Activated CD8-positive, alpha-beta memory T cell treated with anti-CD3 and anti-CD28 coated beads, Interleukin-2, amount 50 U/mL, for 1 hour (primary cell): ENCODE measurements around the gene DR1.
"Not testable (repeated sequence)": the region's sequence is repeated elsewhere in the genome, so short reads cannot be mapped to it uniquely, and the experiment has no call there.

Experiments
- DNase-seq: peaks from one replicate; pipeline ENCODE4 v3.0.0-alpha.2; 2020; ENCODE audit errors: extremely low read depth

The DR1 gene

DNA sequence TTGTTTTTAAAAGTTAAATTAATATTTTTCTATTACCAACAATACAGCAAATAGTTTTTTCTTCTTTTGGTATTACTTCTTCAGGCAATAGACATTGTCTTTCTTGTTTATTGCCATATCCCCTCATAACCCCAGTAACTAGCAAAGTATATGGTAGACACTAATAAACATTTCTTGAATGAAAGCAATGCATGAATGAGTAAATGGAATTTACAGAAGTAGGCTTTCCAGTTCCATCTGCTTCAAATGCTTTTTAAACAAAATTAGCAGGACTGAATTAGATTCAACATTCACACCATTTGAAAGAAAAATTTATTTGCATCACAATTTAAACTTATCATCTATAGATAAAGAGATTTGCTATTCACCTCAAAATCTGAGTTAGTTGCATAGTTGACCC lies 5.6 kb upstream of the DR1 start:
- no peak for DNase-seq

DNA sequence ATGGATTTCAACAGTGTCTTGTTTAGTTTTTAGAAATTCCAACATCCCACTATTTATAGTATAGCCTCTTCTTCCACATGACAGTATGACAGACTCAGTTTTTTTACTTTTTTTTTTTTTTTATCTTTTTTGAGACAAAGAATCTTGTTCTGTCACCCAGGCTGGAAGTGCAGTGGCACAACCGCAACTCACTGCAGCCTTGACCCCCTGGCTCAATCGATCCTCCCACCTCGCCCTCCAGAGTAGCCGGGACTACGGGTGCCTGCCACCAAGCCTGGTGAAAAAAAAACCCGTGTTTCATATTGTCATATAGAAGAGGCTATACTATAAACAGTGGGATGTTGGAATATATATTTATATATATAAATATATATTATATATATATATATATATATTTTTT lies 1.2 kb upstream of the DR1 start:
- no peak for DNase-seq

DNA sequence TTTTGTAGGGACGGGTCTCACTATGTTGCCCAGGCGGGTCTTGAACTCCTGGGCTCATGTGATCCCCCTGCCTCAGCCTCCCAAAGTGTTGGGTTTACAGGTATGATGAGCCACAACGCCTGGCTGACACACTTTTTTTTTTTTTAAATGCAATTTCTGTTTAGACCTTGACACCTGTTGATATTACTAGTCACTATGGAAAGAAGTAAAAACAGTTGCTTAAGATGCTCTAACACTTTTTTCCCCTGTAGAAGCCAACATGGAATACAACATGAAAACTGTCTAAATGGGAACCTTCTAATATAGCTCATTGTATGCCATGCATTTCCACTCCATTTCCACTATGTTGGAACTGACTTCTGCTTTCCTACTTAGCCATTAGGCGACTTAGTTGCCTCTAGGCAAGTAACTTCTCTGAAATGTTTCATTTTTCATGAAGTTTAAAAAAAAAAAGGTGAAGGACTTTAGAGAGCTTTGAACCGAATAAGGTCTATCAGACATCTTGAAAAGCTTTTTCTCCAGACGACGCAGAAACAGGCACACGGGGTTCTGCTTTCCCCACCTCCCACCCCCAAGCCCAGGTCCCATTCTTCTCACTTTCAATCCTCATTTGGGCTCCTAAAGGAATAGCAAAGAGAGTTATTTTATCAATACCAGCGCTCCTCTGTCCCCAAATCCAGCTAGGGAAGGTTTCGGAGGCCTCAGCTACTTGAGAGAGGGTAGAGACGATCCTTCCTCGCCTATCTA lies 648 bp upstream of the DR1 start:
- no peak for DNase-seq

DNA sequence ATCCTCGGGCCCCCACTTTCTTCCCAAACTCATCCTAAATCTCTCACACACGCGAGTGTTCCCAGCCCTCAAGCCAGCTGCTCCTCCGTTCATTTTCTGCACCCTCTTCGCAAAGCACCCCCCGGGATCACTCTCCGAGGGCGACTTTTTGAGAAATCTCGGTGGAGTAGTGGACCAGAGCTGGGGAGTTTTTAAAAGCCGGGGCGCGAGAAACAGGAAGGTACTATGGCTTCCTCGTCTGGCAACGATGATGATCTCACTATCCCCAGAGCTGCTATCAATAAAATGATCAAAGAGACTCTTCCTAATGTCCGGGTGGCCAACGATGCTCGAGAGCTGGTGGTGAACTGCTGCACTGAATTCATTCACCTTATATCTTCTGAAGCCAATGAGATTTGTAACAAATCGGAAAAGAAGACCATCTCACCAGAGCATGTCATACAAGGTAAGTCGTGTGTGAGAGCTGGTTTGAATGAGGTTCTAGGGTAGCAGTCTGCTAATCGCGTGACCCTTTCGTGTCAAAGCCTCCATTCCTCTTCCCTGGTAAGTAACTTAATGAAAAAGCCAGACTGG lies 800 bp downstream of the DR1 start:
- DNase-seq, result no peak

DNA sequence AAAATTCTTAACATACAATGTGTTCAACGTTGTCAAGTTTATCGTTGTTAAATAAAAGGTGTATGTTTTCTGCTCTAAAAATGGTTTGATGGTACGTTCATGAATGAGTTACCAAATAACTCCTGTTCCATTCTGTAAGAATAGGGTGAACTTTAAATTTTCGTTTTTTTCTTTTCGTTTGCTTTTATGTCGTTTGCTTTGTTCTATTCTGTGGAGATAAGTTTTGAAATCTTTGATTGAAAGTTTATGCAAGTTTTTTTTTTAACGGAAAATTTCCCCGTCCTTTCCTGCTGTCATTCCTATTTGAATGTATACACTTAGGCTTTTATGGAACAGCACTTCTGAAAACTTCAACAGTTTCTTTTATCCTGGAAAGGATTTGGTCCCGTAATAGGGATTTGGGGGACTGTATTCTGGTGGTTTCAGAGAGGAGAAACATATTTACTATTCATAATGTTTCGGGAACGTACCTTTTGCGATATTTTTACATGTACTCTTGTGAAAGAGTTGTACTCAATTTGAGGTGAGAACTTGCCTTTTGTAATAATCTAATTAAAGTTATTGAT lies 1.7 kb downstream of the DR1 start:
- no peak for DNase-seq

DNA sequence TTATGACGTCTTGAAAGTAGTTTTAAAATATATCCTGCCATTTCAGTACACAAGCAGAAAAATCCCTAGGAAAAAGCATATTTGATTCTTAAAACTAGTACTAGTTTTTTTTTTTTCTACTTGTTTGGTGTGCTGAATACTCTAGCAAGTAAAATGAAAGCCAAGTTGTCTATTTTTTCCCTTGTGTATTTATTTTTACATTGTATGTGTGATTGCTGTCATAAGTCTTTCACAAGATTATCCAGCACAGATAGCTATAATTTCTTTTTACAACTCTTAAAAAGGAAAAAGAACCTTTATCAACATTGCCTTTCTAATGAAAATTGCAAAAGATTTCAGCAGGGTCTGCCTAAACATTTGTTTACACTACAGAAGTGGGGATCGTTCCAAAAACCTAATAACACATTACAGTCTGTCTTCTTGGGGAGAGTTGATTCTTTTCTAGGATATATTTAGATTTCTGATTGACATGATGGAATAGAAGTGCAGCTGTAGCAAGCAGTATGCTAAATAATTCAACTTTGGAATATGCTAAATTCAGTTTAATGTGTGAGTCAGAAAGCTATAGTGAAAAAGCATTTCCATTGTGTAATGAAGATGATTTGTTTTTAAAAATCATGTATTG lies 2.5 kb downstream of the DR1 start:
- DNase-seq, result no peak

DNA sequence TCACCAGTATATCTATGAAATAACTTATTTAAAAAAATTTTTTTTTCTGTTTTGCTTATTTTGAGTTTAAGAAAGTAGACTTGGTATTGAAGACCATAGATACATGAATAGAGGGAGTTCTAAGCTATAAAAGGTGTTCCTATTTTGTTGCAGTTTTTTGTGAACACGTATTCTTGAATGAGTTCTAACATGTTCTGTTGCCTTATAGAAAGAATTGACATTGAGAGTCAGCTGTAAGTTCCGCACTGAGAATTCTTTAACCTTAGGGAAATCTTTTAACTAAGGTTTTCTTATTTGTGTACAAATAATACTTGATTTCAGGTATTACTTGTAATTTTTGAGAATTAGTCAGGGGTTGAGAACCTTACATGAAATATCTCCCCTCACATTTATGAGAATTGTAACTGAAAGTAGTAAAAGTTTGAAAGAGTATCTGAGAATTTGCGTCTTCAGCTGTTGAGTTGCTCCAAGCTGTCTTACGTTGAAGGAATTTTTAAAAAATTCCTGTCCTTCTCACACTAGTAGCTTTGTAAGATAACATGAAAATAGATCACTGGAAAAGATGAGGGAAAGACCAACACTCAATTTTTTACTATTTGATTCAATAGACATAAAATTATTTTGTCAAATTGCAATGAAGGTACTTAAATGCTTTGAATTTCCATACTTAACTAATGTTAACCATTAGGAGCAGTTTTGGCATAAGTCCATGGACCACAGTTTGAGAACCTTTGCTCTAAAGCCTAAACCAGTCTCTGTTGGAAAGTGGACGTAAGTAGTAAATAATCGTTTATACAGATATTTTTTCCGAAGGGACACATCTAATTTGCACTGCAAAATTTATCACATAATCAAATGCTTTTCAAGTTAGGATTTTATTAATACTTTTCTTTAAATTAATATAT lies 3.8 kb downstream of the DR1 start:
- no peak for DNase-seq

DNA sequence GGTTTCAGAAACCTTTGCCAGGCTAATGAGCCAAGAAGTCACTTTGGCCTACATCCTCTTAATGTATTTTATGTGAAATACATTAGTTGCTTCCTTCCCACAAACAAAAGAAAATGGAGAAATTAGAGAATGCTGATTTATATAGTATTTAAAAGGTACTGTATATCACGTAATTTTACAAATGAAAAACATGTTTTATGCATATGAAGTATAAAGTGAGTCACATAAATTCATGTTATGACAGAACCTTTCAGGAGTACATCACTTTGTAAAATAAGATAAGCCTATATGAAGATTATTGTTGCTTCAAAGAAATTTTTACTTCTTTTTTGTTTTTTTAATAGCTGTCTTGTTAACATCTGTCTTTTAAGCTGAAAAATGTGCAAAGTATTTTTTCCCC lies 4.6 kb downstream of the DR1 start:
- no peak for DNase-seq

DNA sequence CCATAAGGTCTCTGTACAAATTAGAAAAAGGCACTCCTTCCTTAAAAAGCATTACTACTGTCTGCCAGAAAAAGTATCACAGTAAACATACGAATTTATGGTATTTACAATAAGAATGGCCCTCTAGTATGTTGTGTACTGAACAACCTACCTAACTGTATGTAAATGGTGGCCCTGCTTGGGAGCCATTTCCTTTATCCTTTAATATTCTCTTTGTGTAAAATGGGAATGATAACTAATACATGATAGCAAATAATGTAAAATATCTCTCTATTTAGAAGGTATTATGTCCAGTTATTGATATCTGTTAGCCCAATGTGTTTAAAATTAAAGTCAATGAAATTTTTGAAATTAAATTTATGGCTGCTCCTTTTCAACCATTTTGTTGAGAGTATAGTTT lies 5.2 kb downstream of the DR1 start:
- DNase-seq, result no peak

DNA sequence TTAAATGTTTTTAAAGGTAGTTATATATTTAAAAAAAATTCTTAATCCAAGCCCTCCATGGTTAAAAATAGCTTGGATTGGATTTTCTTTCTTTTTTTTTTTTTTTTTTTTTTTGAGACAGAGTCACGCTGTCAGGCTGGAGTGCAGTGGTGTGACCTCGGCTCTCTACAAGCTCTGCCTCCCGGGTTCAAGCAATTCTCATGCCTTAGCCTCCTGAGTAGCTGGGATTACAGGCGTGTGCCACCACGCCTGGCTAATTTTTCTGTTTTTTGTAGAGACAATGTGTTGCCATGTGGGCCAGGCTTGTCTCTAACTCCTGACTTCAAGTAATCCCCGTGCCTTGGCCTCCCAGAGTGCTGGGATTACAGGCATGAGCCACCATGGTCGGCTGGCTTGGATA lies 5.6 kb downstream of the DR1 start:
- DNase-seq, result not testable (repeated sequence)

DNA sequence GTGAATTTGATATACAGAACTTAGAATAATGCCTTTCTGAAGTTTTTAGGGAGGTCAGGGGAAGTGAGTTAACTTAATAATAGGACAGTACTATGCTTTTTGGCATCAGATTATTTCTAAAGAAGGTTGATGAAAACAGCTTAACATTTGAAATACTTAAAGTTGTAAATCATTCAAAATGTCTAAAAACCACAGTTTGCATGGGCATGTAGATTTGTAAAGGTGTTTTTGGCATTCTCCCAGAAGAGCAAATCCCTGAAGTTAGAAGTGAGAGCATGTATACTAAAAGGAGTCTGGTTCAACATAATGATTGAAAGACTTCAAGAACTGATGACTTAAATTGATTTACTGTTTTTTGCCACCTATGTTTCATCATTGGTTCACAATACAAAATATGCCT lies 6.7 kb downstream of the DR1 start:
- no peak for DNase-seq

DNA sequence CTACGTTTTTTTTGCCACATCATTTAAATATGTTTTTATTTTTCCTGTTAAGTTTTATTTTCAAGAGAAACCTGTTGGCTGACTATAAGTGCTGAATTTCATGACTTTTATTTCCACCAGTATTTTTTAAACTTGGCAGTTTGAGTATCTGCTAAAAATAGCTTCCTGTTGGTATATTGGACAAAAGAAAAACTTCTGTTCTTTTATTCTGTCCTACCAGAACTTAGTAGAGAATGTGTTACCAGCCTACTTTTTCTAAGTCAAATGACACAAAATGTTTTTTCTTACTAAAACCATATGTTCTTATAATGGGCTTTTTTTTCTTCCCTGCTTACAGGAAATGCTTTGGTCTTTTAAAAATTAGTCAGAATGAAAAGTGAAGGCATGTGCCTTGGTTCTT lies 7.6 kb downstream of the DR1 start:
- DNase-seq, result no peak

DNA sequence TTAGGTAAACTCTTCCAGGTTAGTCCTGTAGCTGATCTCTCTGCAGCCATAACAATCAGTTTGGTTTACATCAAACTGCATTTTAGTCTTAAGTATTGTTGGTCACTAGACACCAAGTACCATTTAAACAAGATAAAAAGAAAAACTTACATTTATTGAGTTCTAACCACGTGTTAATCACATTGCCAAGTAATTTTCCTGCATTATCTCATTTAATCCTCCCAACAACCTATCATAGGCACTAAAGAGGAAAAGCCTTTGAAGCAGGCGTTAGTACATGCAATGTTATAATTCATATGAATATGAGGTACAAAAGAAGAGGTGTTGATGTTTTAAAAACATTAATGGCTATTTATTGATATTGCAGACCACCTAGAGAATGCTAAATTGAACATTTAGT lies 9.0 kb downstream of the DR1 start:
- DNase-seq, result no peak

DNA sequence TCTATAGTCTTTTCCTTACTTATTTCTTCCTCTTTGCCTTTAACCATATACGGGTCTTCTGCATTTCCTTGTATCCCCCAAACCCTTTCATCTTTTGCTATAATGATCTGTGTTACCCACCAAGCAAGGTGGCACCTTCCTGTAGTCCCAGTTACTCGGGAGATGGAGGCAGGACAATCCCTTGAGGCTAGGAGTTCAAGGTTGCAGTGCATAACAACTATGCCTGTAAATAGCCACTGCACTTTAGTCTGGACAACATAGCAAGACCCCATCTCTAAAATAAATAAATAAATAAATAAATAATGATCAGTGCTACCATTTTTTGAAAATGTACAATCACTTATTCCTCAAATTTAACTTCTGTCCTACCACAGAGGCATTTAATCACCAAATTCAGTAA lies 11.5 kb downstream of the DR1 start:
- DNase-seq, result no peak

DNA sequence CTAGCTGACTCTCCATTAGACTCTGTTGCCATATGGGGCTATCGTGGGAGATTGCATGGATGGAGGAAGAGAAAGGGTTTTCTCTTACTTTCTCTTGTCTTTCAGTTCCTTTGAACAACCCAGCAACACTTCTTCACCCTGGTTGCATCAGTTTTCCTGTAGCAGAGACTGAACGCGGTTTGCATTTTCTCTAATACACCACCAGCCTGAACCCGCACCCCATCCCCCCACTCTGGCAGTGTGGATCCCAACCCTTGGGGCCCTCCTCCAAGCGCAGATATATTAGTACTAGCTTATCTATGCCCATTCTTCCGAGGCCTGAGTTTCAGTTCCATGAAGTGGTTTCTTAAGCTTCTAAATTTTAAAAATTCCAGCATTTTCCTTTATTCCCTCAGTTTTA lies 12.6 kb downstream of the DR1 start:
- no peak for DNase-seq

DNA sequence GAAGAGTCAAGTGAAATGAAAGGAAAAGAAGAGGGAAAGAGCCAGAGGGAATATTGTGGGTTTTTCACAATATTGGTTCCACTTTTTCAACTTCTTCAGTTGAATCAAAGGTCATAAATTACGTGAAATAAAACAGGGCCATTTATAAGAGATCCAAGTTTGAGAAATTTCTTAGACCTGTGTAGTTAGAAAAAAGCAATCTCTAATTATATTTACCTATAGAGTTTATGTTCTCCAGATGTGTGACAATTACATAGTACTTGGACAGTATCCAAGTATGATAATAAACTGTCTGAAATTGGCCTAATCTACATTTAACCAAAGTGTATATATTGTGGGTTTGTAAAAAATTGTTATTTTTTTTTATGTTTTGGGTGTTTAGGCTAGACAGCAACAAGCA lies 14.4 kb downstream of the DR1 start:
- no peak for DNase-seq

DNA sequence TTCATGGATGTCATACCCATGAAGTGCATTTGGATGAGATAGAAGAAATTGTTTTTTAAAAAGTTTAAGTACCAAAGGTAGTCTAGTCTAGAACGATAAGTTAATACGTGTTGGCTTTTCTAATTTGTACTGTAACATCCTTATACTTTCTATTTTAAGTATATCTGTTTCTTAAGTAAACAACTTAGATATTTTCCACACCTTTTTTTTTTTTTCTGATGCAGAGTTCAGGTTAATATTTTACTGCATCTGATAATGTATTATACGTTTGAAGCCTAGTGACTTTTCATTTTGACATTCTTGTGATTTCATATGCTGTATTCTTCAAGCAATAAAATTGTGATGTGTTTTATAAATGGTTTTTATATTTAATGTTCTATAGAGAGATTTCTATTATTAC lies 16.5 kb downstream of the DR1 start:
- no peak for DNase-seq

DNA sequence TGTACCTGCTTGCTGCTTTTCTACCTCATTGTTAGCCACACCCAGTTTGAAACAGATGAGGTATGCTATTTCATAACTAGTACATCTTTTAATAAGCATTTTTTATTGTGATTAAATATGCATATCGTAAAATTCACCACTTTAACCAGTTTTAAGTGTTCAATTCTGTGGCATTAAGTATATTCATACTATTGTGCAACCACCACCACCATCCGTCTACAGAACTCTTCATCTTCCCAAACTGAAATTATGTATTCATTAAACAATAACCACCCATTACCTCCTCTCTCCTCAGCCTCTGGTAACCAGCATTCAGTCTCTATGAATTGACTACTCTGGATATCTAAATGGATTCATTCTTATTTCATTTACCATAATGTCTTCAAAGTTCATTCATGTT lies 20.1 kb downstream of the DR1 start:
- DNase-seq, result no peak

DNA sequence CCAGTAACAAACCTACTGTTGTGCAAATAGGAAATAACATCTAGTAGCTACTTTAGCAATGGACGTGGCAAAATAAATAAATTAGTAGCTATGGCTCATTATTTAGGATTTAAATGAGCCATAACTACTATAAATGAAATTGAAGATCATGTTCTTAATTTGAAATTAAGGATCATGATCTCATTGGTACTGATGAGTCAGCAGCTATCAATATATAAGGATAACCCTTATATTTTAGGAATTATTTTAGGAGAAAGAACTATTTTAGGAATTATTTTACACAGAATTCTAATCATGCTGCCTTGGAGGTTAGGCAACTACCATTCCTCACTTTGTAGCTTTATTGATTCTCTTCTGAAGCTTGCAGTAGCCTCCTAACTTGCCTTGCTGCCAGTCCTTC lies 24.0 kb downstream of the DR1 start:
- no peak for DNase-seq

DNA sequence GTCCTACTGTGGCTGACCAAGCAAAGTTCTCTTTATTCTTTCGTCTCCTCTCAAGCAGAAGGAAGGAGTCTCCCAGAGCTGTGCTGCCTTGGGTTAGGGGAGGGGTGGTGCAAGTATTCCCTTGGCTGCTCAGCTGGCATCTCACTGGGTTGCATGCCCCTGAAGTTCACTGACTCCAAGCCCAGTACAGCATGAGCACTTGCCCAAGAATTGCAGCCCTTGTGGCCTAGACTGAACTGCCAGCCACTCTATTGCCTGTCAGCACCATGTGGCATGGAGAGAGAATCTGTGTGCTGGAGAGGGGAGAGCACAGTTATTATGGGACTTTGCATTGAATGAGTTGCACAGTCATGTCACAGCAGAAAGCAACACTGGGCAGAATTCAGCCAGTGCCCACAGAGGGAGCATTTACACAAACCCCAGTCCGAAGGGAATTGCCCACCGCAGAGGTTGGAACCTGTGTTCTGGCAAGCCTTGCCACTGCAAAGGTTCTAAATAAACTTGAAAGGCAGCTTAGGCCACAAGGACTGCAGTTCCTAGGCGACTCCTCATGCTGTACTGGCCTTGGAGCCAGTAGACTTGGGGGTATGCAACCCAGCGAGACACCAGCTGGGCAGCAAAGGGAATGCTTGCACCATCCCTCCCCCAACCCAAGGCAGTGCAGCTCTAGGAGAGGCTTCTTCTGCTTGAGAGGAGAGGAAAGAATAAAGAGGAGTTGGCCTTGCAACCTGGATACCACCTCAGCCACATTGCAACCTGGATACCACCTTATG lies 28.8 kb downstream of the DR1 start:
- no peak for DNase-seq

DNA sequence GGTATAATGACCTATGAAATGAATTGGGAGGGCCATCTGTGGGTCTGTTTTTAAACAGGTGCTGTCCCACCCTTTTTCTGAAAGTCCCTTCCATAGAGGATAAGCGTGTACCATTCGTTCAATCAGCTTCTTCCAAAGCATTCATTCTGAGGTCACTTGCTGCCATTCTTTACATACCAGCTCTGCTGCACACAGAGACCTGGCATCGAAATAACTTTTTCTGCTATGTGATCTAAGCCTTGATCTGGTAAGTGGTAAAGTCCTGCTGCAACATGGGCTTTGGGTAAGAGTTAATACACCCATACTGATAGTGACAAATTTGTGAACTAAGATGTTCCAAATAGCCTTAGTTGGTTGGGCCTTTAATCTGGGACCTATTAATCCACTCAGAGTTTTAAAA lies 38.9 kb downstream of the DR1 start:
- DNase-seq, result no peak
